SK-N-SH treated with all-trans-retinoic acid at 6 μM for 48 hours (cell line): ENCODE measurements around the gene PPFIA1.

Experiments used
- ATAC-seq: fragments of 200-7000 bp; cut with Tn5 transposase; 3 replicates; pipeline ENCODE4 v1.9.1; 2020; ENCODE audit warnings: mild to moderate bottlenecking, moderate library complexity
- ARNTL ChIP-seq: fragments of 450-650 bp; formaldehyde crosslinking; IDR thresholded peaks from 2 replicates; pipeline ENCODE4 v1.5.0; 2020; ENCODE audit warnings: low read depth, mild to moderate bottlenecking, moderate library complexity, borderline replicate concordance
- BACH2 ChIP-seq: fragments of 250-450 bp; sonication (Bioruptor Pico); IDR thresholded peaks from 2 replicates; pipeline ENCODE4 v1.9.0; 2021; ENCODE audit warnings: mild to moderate bottlenecking, borderline replicate concordance
- CREB5 ChIP-seq: fragments of 250-450 bp; sonication (Bioruptor Pico); IDR thresholded peaks from 2 replicates; pipeline ENCODE4 v1.5.1; 2020; ENCODE audit warnings: low read depth, mild to moderate bottlenecking, moderate library complexity
- CSRNP3 ChIP-seq: fragments of 250-450 bp; sonication (Bioruptor Pico); IDR thresholded peaks from 2 replicates; pipeline ENCODE4 v1.5.1; 2021; ENCODE audit warnings: mild to moderate bottlenecking, moderate library complexity
- ESRRG ChIP-seq: fragments of 250-450 bp; sonication (Bioruptor Pico); IDR thresholded peaks from 2 replicates; pipeline ENCODE4 v1.6.1; 2021; ENCODE audit warnings: mild to moderate bottlenecking
- ISL1 ChIP-seq: fragments of 250-450 bp; sonication (Bioruptor Pico); IDR thresholded peaks from 2 replicates; pipeline ENCODE4 v2.1.2; 2022; ENCODE audit warnings: mild to moderate bottlenecking, moderate library complexity
- OSR1 ChIP-seq: fragments of 250-450 bp; sonication (Bioruptor Pico); IDR thresholded peaks from 2 replicates; pipeline ENCODE4 v1.8.0; 2022; ENCODE audit warnings: moderate library complexity, mild to moderate bottlenecking, inconsistent platforms
- PATZ1 ChIP-seq: fragments of 250-450 bp; sonication (Bioruptor Pico); IDR thresholded peaks from 2 replicates; pipeline ENCODE4 v1.8.0; 2020; ENCODE audit warnings: mild to moderate bottlenecking, moderate library complexity, borderline replicate concordance
- POU6F1 ChIP-seq: fragments of 250-450 bp; sonication (Bioruptor Pico); IDR thresholded peaks from 2 replicates; pipeline ENCODE4 v1.8.0; 2021; ENCODE audit warnings: low read depth, mild to moderate bottlenecking, moderate library complexity, borderline replicate concordance
- RARB ChIP-seq: fragments of 250-450 bp; sonication (Bioruptor Pico); IDR thresholded peaks from 2 replicates; pipeline ENCODE4 v1.8.0; 2021; ENCODE audit warnings: mild to moderate bottlenecking, moderate library complexity
- SNAI2 ChIP-seq: fragments of 250-450 bp; sonication (Bioruptor Pico); IDR thresholded peaks from 2 replicates; pipeline ENCODE4 v1.5.0; 2020; ENCODE audit warnings: mild to moderate bottlenecking, moderate library complexity
- TCF4 ChIP-seq: fragments of 250-450 bp; sonication (Bioruptor Pico); IDR thresholded peaks from 2 replicates; pipeline ENCODE4 v1.8.0; 2021; ENCODE audit warnings: mild to moderate bottlenecking, moderate library complexity, borderline replicate concordance
- TOX ChIP-seq: fragments of 250-450 bp; sonication (Bioruptor Pico); IDR thresholded peaks from 2 replicates; pipeline ENCODE4 v1.8.0; 2021; ENCODE audit warnings: mild to moderate bottlenecking, moderate library complexity, borderline replicate concordance
- TSHZ2 ChIP-seq: fragments of 250-450 bp; sonication (Bioruptor Pico); IDR thresholded peaks from 2 replicates; pipeline ENCODE4 v1.5.0; 2020; ENCODE audit warnings: mild to moderate bottlenecking, moderate library complexity
- ZC3H10 ChIP-seq: fragments of 250-450 bp; sonication (Bioruptor Pico); IDR thresholded peaks from 2 replicates; pipeline ENCODE4 v1.5.1; 2021; ENCODE audit warnings: mild to moderate bottlenecking, moderate library complexity
- ZFP3 ChIP-seq: fragments of 250-450 bp; sonication (Bioruptor Pico); IDR thresholded peaks from 2 replicates; pipeline ENCODE4 v1.5.0; 2020; ENCODE audit warnings: mild to moderate bottlenecking, moderate library complexity
- ZFP30 ChIP-seq: fragments of 450-650 bp; formaldehyde crosslinking; IDR thresholded peaks from 2 replicates; pipeline ENCODE4 v1.5.0; 2022; ENCODE audit warnings: mild to moderate bottlenecking, moderate library complexity
- ZNF565 ChIP-seq: fragments of 450-650 bp; formaldehyde crosslinking; conservative IDR thresholded peaks from 2 replicates; pipeline ENCODE4 v1.5.0; 2020; ENCODE audit warnings: low read depth, mild to moderate bottlenecking, moderate library complexity

Gene PPFIA1

GRCh38 chr11:70332567-70332966 lies 62.1 kb downstream of the PPFIA1 start:
- ATAC-seq: no peak
- TF ChIP-seq ZFP30 (CRISPR knock-in tag): no peak
- TF ChIP-seq RARB (CRISPR knock-in tag): no peak
- no peak for TF ChIP-seq ZC3H10 (CRISPR knock-in tag)
- no peak for TF ChIP-seq ARNTL
- no peak for TF ChIP-seq SNAI2 (CRISPR knock-in tag)
- no peak for TF ChIP-seq ISL1 (CRISPR knock-in tag)
- TF ChIP-seq TCF4 (CRISPR knock-in tag): no peak
- TF ChIP-seq POU6F1 (CRISPR knock-in tag): no peak
- TF ChIP-seq TSHZ2 (CRISPR knock-in tag): no peak
- no peak for TF ChIP-seq TOX (CRISPR knock-in tag)
- TF ChIP-seq CSRNP3 (CRISPR knock-in tag): no peak
- no peak for TF ChIP-seq CREB5
- TF ChIP-seq PATZ1 (CRISPR knock-in tag): no peak
- TF ChIP-seq BACH2 (CRISPR knock-in tag): no peak

- TF ChIP-seq SNAI2 (CRISPR knock-in tag) (no peak), ZFP3 (no peak), TOX (CRISPR knock-in tag) (no peak)
- no peak for ATAC-seq
These were observed 62.8 kb downstream of the PPFIA1 start for GRCh38 chr11:70333261-70333660.

GRCh38 chr11:70334351-70334995 lies 64.0 kb downstream of the PPFIA1 start:
- TF ChIP-seq ESRRG (CRISPR knock-in tag): no peak
- TF ChIP-seq PATZ1 (CRISPR knock-in tag): no peak
- no peak for TF ChIP-seq ZNF565 (CRISPR knock-in tag)
- TF ChIP-seq POU6F1 (CRISPR knock-in tag): no peak
- TF ChIP-seq TCF4 (CRISPR knock-in tag): no peak
- no peak for TF ChIP-seq OSR1 (CRISPR knock-in tag)
- TF ChIP-seq RARB (CRISPR knock-in tag): no peak
- no peak for ATAC-seq
